Adipocyte (in vitro differentiated cells): ENCODE measurements around the gene NSUN7.
"Not testable (repeated sequence)": the region's sequence is repeated elsewhere in the genome, so short reads cannot be mapped to it uniquely, and the experiment has no call there.

ENCODE experiments used
- DNase-seq: peaks from one replicate; pipeline ENCODE4 v3.0.0-alpha.2; 2015; ENCODE audit warnings: low read depth
- H3K27me3 ChIP-seq: replicated peaks from 2 replicates; pipeline ENCODE4 v1.7.0; 2013; ENCODE audit warnings: mild to moderate bottlenecking, low read length, moderate library complexity; ENCODE audit not compliant: control insufficient read depth, insufficient read depth
- H3K36me3 ChIP-seq: 2 replicates; pipeline ENCODE4 v1.7.0; 2013; ENCODE audit warnings: low read length, mild to moderate bottlenecking, moderate library complexity; ENCODE audit not compliant: control insufficient read depth, insufficient read depth, severe bottlenecking
- H3K4me1 ChIP-seq: 2 replicates; pipeline ENCODE4 v1.7.0; 2013; ENCODE audit warnings: mild to moderate bottlenecking, low read length, moderate library complexity; ENCODE audit not compliant: control insufficient read depth, insufficient read depth
- H3K4me3 ChIP-seq: 2 replicates; pipeline ENCODE4 v1.7.0; 2013; ENCODE audit warnings: mild to moderate bottlenecking, low read length, moderate library complexity
- H3K9ac ChIP-seq: 2 replicates; pipeline ENCODE4 v1.7.0; 2013; ENCODE audit warnings: mild to moderate bottlenecking, low read length, moderate library complexity
- H3K9me3 ChIP-seq: 2 replicates; pipeline ENCODE4 v1.7.0; 2013; ENCODE audit warnings: mild to moderate bottlenecking, low read length, moderate library complexity; ENCODE audit not compliant: control insufficient read depth

The NSUN7 gene

GRCh38 chr4:40749717-40750460 lies at the start of gene NSUN7:
TSS of gene NSUN7 (plus strand) at chr4:40749955. CDS start at chr4:40750694, 739 bp downstream.
- H3K9ac ChIP-seq, result peak within 1 kb of the TSS; percentile 26
- peak; percentile 49 for DNase-seq
- no peaks in the 10 kb centered on the region for H3K9me3 ChIP-seq
- H3K4me1 ChIP-seq, result peaks cover 11% of the 10 kb centered on the region
- no peaks in the 10 kb centered on the region for H3K36me3 ChIP-seq
- H3K4me3 ChIP-seq, result peak within 1 kb of the TSS; percentile 76
- peaks cover 29% of the 10 kb centered on the region for H3K27me3 ChIP-seq

- Histone ChIP-seq H3K9ac (no peak overlapping the region), H3K27me3 (no peaks in the 10 kb centered on the region), H3K4me1 (peaks cover 5% of the 10 kb centered on the region), H3K36me3 (no peaks in the 10 kb centered on the region), H3K4me3 (no peak overlapping the region), H3K9me3 (no peaks in the 10 kb centered on the region)
- no peak for DNase-seq
Observed at GRCh38 chr4:40702137-40702799, 47.5 kb upstream of the NSUN7 start.

- Histone ChIP-seq H3K9ac (no peak overlapping the region), H3K4me1 (peaks cover 5% of the 10 kb centered on the region), H3K27me3 (no peaks in the 10 kb centered on the region), H3K36me3 (no peaks in the 10 kb centered on the region), H3K4me3 (no peak overlapping the region), H3K9me3 (no peaks in the 10 kb centered on the region)
- DNase-seq, result no peak
Observed at GRCh38 chr4:40702800-40703151, 47.0 kb upstream of the NSUN7 start.

GRCh38 chr4:40704073-40704472 lies 45.7 kb upstream of the NSUN7 start:
- peaks cover 5% of the 10 kb centered on the region for H3K4me1 ChIP-seq
- no peaks in the 10 kb centered on the region for H3K27me3 ChIP-seq
- H3K9me3 ChIP-seq, result no peaks in the 10 kb centered on the region
- no peak overlapping the region for H3K9ac ChIP-seq
- DNase-seq, result no peak
- no peaks in the 10 kb centered on the region for H3K36me3 ChIP-seq
- no peak overlapping the region for H3K4me3 ChIP-seq

GRCh38 chr4:40710484-40711254 lies 39.1 kb upstream of the NSUN7 start:
- H3K36me3 ChIP-seq, result no peaks in the 10 kb centered on the region
- peaks cover 13% of the 10 kb centered on the region for H3K4me1 ChIP-seq
- H3K4me3 ChIP-seq, result peak overlapping the region; percentile 26
- H3K9me3 ChIP-seq, result no peaks in the 10 kb centered on the region
- DNase-seq, result peak; percentile 84
- no peaks in the 10 kb centered on the region for H3K27me3 ChIP-seq
- no peak overlapping the region for H3K9ac ChIP-seq

GRCh38 chr4:40713001-40713400 lies 36.8 kb upstream of the NSUN7 start:
- not testable (repeated sequence) for H3K9ac ChIP-seq, H3K36me3 ChIP-seq, H3K9me3 ChIP-seq, H3K4me3 ChIP-seq, H3K27me3 ChIP-seq, DNase-seq
- peaks cover 13% of the 10 kb centered on the region for H3K4me1 ChIP-seq

GRCh38 chr4:40713798-40714197 lies 36.0 kb upstream of the NSUN7 start:
- DNase-seq, result no peak
- Histone ChIP-seq H3K9me3 (no peaks in the 10 kb centered on the region), H3K4me1 (peaks cover 13% of the 10 kb centered on the region), H3K27me3 (no peaks in the 10 kb centered on the region), H3K4me3 (no peak overlapping the region), H3K36me3 (no peaks in the 10 kb centered on the region), H3K9ac (no peak overlapping the region)

- H3K4me1 ChIP-seq, result no peaks in the 10 kb centered on the region
- no peaks in the 10 kb centered on the region for H3K27me3 ChIP-seq
- H3K4me3 ChIP-seq, result no peak overlapping the region
- DNase-seq, result no peak
- no peak overlapping the region for H3K9ac ChIP-seq
- no peaks in the 10 kb centered on the region for H3K36me3 ChIP-seq
- no peaks in the 10 kb centered on the region for H3K9me3 ChIP-seq
Observed at GRCh38 chr4:40718586-40718985, 31.2 kb upstream of the NSUN7 start.

- Histone ChIP-seq H3K9ac (no peak overlapping the region), H3K4me1 (no peaks in the 10 kb centered on the region), H3K36me3 (no peaks in the 10 kb centered on the region), H3K4me3 (no peak overlapping the region), H3K9me3 (no peaks in the 10 kb centered on the region), H3K27me3 (no peaks in the 10 kb centered on the region)
- DNase-seq, result peak; percentile 81
Observed at GRCh38 chr4:40719008-40719623, 30.6 kb upstream of the NSUN7 start.

- H3K4me1 ChIP-seq, result no peaks in the 10 kb centered on the region
- H3K27me3 ChIP-seq, result no peaks in the 10 kb centered on the region
- no peaks in the 10 kb centered on the region for H3K36me3 ChIP-seq
- DNase-seq, result no peak
- H3K4me3 ChIP-seq, result no peak overlapping the region
- no peak overlapping the region for H3K9ac ChIP-seq
- H3K9me3 ChIP-seq, result no peaks in the 10 kb centered on the region
Observed at GRCh38 chr4:40720351-40720750, 29.4 kb upstream of the NSUN7 start.

GRCh38 chr4:40720916-40721315 lies 28.8 kb upstream of the NSUN7 start:
- H3K4me3 ChIP-seq, result no peak overlapping the region
- no peak for DNase-seq
- H3K27me3 ChIP-seq, result no peaks in the 10 kb centered on the region
- H3K9ac ChIP-seq, result no peak overlapping the region
- H3K36me3 ChIP-seq, result no peaks in the 10 kb centered on the region
- H3K9me3 ChIP-seq, result no peaks in the 10 kb centered on the region
- no peaks in the 10 kb centered on the region for H3K4me1 ChIP-seq
